GM12878 (cell line): ENCODE measurements around the gene ULBP2. TPM values are rescaled to one million over a fixed set of nuclear protein-coding genes. Genes with fewer than 3 reads are reported as not detected.
"Not testable (repeated sequence)": the region's sequence is repeated elsewhere in the genome, so short reads cannot be mapped to it uniquely, and the experiment has no call there.

Experiments used
- ATAC-seq: fragments of 200-7000 bp; cut with Tn5 transposase; 3 replicates; pipeline ENCODE4 v1.9.1; 2020; ENCODE audit warnings: mild to moderate bottlenecking, moderate library complexity
- BruUV-seq: library from RNA; stranded (reverse); fragments of 400-500 nt; replicated peaks from 2 replicates; lab custom pipeline; 2021; lab: Mats Ljungman, UMichigan
- CTCF ChIA-PET: fragments of 300-600 bp; sonication (Branson Sonifier 250); formaldehyde crosslinking; extraction: SDS; loops from one replicate; lab custom pipeline; 2021; ENCODE audit warnings: inconsistent platforms; lab: Yijun Ruan, JAX
- POLR2A ChIA-PET: fragments of 350-600 bp; formaldehyde crosslinking; extraction: SDS; loops from one replicate; lab custom pipeline; 2021; ENCODE audit warnings: inconsistent platforms; lab: Charles Lee
- RAD21 ChIA-PET: fragments of 300-600 bp; sonication (Branson Sonifier 250); formaldehyde crosslinking; loops from one replicate; lab custom pipeline; 2023; ENCODE audit warnings: antibody characterized with exemption; ENCODE audit not compliant: unreplicated experiment; lab: Charles Lee
- SMC1A ChIA-PET: fragments of 300-600 bp; sonication (Branson Sonifier 250); formaldehyde crosslinking; loops from one replicate; lab custom pipeline; 2023; ENCODE audit not compliant: unreplicated experiment, uncharacterized antibody; lab: Charles Lee
- DNase-seq: peaks from one replicate; pipeline ENCODE4 v3.0.0-alpha.2; 2011; ENCODE audit warnings: low read depth, low spot score
- FAIRE-seq: peaks from 3 replicates; lab custom pipeline; 2011; peaks lifted over from hg19 to GRCh38; lab: Jason Lieb, UNC
- H2AFZ ChIP-seq: 2 replicates; pipeline ENCODE4 v1.6.0; 2011; ENCODE audit warnings: low read depth, low read length, control low read depth; ENCODE audit not compliant: control insufficient read depth
- H3K27ac ChIP-seq: 2 replicates; pipeline ENCODE4 v1.5.1; 2011; ENCODE audit warnings: control low read depth; ENCODE audit not compliant: control insufficient read depth, insufficient read depth
- H3K27me3 ChIP-seq, 2 experiments: replicated peaks in 1 of 2; 2 replicates each; pipeline versions ENCODE4 v1.6.0 to v1.6.1; 2011; ENCODE audit warnings: low read length in 1 of 2; ENCODE audit not compliant: control insufficient read depth in 2 of 2, insufficient read depth in 2 of 2
- H3K36me3 ChIP-seq, 2 experiments: 2 replicates each; pipeline ENCODE4 v1.5.1; 2011; ENCODE audit warnings: low read length in 1 of 2; ENCODE audit not compliant: control insufficient read depth in 2 of 2, insufficient read depth in 2 of 2
- H3K4me1 ChIP-seq: 2 replicates; pipeline ENCODE4 v1.6.1; 2011; ENCODE audit warnings: mild to moderate bottlenecking, low read length, moderate library complexity, mixed read lengths; ENCODE audit not compliant: control insufficient read depth, insufficient read depth
- H3K4me2 ChIP-seq: 2 replicates; pipeline ENCODE4 v1.6.0; 2011; ENCODE audit warnings: control low read depth; ENCODE audit not compliant: control insufficient read depth, insufficient read depth
- H3K4me3 ChIP-seq: fragments of 200-600 bp; sonication (generic); 2 replicates; pipeline ENCODE4 v1.5.1; 2016
- H3K79me2 ChIP-seq: 2 replicates; pipeline ENCODE4 v1.6.0; 2011; ENCODE audit warnings: low read length; ENCODE audit not compliant: control insufficient read depth, insufficient read depth
- H3K9ac ChIP-seq: 2 replicates; pipeline ENCODE4 v1.8.0; 2011; ENCODE audit warnings: low read length, control low read depth, mixed read lengths; ENCODE audit not compliant: control insufficient read depth, insufficient read depth
- H3K9me3 ChIP-seq: replicated peaks from 3 replicates; pipeline ENCODE4 v1.5.1; 2011; ENCODE audit warnings: mild to moderate bottlenecking, low read length; ENCODE audit not compliant: control insufficient read depth, insufficient read depth
- H4K20me1 ChIP-seq: 2 replicates; pipeline ENCODE4 v1.6.0; 2011; ENCODE audit not compliant: control insufficient read depth, insufficient read depth
- BHLHE40 ChIP-seq, 2 experiments: fragments of 450-650 bp in 1 of 2; IDR thresholded peaks; 2 replicates each; pipeline ENCODE4 v1.6.1; 2011 to 2017; ENCODE audit warnings: low read depth in 2 of 2, borderline replicate concordance in 1 of 2, improper control_type of control experiment in 1 of 2, low read length in 1 of 2, mild to moderate bottlenecking in 1 of 2
- WGBS: methylation state at CpG from one replicate; pipeline ENCODE4 v1.1.6; 2016; ENCODE audit warnings: low lambda C conversion rate; ENCODE audit not compliant: insufficient replicate concordance, insufficient coverage; ENCODE audit errors: missing lambda C conversion rate; 5-methylcytosine and 5-hydroxymethylcytosine counted together
- in situ Hi-C: fragments of 300-500 bp; cut with MboI; formaldehyde crosslinking; loops from 9 replicates; pipeline ENCODE4 v1.14.3; 2018; ENCODE audit warnings: mixed read lengths
- intact Hi-C: fragments of 100-400 bp; cut with micrococcal nuclease; formaldehyde crosslinking; loops from one replicate; pipeline ENCODE4 v1.14.2; 2022; ENCODE audit not compliant: unreplicated experiment
- polyA plus RNA-seq, 11 experiments: library from polyadenylated mRNA; depleted of rRNA in 4 of 11; unstranded in 6 of 11; stranded (reverse) in 5 of 11; fragments of >200 nt; fragmentation: Nextera tagmentation in 4 of 11; fragmentation: Illumina TruSeq in 1 of 11; extraction: Ambion mirVana in 4 of 11; extraction: Trizol in 1 of 11; gene quantifications; 1 replicate in 1 of 11; 2 replicates in 10 of 11; pipeline versions ENCODE4 v1.2.1 to v1.2.3, GENCODE V29; 2011 to 2016; ENCODE audit warnings: inconsistent platforms in 2 of 11, missing spikeins in 2 of 11, low read depth in 1 of 11
- total RNA-seq, 4 experiments: library from RNA; depleted of rRNA in 3 of 4; stranded (reverse); fragments of >200 nt in 3 of 4; fragmentation: Illumina TruSeq in 1 of 4; extraction: Trizol in 1 of 4; gene quantifications; 2 replicates each; pipeline versions ENCODE4 v1.2.1 to v1.2.3, GENCODE V29; 2013 to 2021

ULBP2 gene
- total and polyA plus RNA-seq, 10 of the 15 experiments (the other 5 are each of a cell fraction or from before 2014, with no cell fraction given): 0.16 to 2.5 (median 0.22) TPM; not detected in 3

DNA sequence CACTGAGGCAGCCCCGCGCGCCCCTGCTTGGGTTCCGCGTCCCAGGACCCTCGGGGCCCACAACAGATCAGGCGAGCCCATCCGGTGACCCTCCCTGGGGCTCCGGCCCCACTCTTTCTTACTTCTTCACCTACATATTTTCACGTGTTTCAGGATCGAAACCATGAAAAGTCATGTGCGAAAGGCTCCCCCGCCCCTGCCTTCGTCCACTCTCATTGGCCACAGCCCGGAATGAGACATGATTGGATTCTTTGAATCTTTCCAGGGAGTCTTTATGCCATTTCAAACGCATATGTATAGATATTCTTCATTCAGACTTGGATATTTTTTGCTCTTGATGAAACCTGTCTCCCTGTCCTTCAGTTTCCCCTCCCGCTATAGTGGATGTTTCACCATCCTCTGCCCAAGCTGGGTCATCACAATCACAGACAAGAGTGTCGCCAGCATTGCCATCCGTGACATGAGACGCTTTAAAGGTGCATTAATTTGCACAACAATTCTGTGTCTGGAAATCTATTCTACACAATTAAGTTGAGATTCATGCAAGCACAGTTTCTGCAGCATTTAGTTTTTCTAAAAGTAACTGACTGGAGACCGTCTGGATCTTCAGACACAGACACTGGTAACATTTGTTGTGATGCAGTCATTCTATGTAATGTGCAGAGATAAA, 13.3 kb downstream of the ULBP2 start:
- in situ Hi-C loops, H3K9me3 ChIP-seq, H3K4me3 ChIP-seq, H3K9ac ChIP-seq, intact Hi-C loops, H3K27me3 ChIP-seq, H3K4me2 ChIP-seq, H3K27ac ChIP-seq, BruUV-seq, H3K4me1 ChIP-seq, H4K20me1 ChIP-seq, DNase-seq, H3K79me2 ChIP-seq, RAD21 ChIA-PET, H3K36me3 ChIP-seq, POLR2A ChIA-PET, FAIRE-seq, H2AFZ ChIP-seq: not testable (repeated sequence)
- CTCF ChIA-PET: interaction anchor here (0.6 kb wide), 1 partner anchor 58 kb away, joined by 3 read pairs; no protein-coding TSS in a partner anchor
- TF ChIP-seq BHLHE40 (IDR thresholded peaks at IDR 0.05; ENCODE audit: borderline replicate concordance in 1 of 2, low read depth in 2 of 2, low read length in 1 of 2): peak in 1 of 2 experiments; percentile 32; a peak in 1 of 4 replicates
- SMC1A ChIA-PET: interaction anchor here (2.9 kb wide), 1 partner anchor 62 kb away, joined by 8 read pairs; no protein-coding TSS in a partner anchor
- ATAC-seq: peak; percentile 16; the same call in 2 of the 3 replicates
- 3% methylated on average over 12 of the region's 21 CpGs for WGBS

DNA sequence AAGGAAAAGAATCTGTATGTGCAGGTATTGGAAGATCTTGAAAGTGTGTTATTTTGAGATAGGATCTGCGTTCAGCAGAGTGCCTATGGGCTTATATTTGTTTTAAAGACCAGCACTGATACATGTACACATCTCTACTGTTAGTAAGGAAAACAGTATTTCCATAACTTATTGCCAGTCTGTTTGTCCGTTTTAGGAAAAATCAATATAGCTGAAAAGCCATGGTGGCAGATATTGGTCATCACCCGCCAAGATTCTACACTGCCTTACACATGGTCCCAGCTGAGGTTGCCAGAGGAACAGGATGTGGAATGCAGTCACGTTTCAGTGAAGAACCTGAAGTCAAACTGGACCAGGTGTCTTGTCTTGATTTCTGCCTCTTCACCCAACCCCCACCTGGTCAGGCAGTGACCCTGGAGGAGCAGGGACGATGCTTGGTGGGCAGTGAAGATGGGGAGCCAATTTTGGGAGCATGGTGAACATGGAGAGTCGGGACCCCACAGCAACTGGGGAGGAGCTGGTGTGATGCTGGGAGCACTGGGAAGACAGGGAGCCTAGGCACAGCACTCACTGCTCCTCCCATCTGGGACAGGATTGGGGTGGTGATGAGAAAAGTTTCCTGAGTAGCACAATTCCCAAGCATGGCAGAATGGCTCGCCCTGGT, 14.0 kb downstream of the ULBP2 start:
- CTCF ChIA-PET: interaction anchor here (0.6 to 2.3 kb wide), 3 partner anchors 38 to 61 kb away, joined by 3 to 9 read pairs (median 3); no protein-coding TSS in a partner anchor
- in situ Hi-C loops, H3K4me2 ChIP-seq, POLR2A ChIA-PET, H3K9me3 ChIP-seq, H3K27ac ChIP-seq, RAD21 ChIA-PET, H3K9ac ChIP-seq, intact Hi-C loops, H3K36me3 ChIP-seq, H3K4me1 ChIP-seq, H3K4me3 ChIP-seq, ATAC-seq, H3K27me3 ChIP-seq, H3K79me2 ChIP-seq, H2AFZ ChIP-seq, BruUV-seq, FAIRE-seq, DNase-seq, H4K20me1 ChIP-seq: not testable (repeated sequence)
- SMC1A ChIA-PET: interaction anchor here (2.9 kb wide), 1 partner anchor 61 kb away, joined by 8 read pairs; no protein-coding TSS in a partner anchor
- WGBS: 25% methylated on average over 7 of the region's 7 CpGs

DNA sequence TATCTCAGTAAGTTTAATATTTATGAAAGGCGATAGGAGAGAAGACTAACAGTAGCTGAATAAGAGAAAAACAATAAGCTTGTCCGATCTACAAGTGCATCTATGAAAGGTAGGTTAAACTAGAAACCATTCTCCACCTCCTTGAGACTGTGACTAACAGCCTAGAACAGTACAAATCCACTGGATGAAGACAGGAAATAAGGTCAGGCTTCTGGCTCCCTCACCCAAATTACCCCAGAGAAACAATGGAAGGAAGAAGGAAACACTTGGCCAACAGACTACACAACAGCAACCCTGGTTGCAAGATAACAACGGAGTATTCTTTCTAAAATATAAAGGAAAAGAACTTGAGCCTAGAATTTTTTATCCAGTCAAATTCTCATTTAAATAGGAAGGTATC, 16.3 kb downstream of the ULBP2 start:
- intact Hi-C loops, in situ Hi-C loops, H2AFZ ChIP-seq, SMC1A ChIA-PET, H3K9me3 ChIP-seq, DNase-seq, POLR2A ChIA-PET, H3K27me3 ChIP-seq, H4K20me1 ChIP-seq, H3K4me1 ChIP-seq, H3K9ac ChIP-seq, H3K4me2 ChIP-seq, H3K36me3 ChIP-seq, FAIRE-seq, BruUV-seq, RAD21 ChIA-PET, H3K27ac ChIP-seq, H3K4me3 ChIP-seq, ATAC-seq, H3K79me2 ChIP-seq: not testable (repeated sequence)
- 18% methylated on average over 3 of the region's 3 CpGs for WGBS
- CTCF ChIA-PET: interaction anchor here (2.3 kb wide), 1 partner anchor 59 kb away, joined by 9 read pairs; no protein-coding TSS in a partner anchor
